ELR (cell line): ENCODE results near the gene CLIP1.
"Not testable (repeated sequence)": the region's sequence is repeated elsewhere in the genome, so short reads cannot be mapped to it uniquely, and the experiment has no call there.

Experiments
- DNase-seq: peaks from one replicate; pipeline ENCODE4 v3.0.0-alpha.2; 2015; ENCODE audit warnings: low read depth

CLIP1 gene

DNA sequence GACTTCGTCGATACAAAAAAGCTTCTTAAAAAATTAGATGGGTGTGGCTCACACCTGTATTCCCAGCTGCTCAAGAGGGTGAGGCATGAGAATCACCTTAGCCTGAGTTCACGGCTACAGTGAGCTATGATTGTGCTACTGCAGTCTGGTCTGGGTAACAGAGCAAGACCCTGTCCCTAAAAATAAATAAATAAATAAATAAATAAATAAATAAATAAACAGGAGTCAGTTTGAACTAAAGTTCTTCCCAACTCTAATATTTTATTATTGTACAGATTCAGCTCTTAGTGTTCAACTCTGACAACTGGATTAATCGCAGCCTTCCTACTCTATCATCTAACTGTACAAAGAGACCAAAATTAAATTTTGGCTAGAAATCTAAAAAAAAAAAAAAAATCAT, 12.7 kb upstream of the CLIP1 start:
- DNase-seq, result no peak

DNA sequence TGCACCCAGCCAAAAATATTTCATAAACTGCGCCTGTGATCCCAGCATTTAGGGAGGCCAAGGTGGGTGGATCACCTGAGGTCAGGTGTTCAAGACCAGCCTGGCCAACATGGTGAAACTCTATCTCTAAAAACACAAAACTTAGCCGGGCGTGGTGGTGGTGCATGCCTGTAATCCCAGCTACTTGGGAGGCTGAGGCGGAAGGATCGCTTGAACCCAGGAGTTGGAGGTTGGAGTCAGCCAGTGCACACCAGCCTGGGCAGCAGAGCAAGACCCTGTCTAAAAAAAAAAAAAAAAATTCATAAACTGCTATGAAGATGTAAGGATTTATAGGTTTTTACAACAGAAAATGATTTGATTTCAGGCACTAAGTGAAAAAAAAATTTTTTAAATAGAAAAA, 6.6 kb upstream of the CLIP1 start:
- DNase-seq, result not testable (repeated sequence)

DNA sequence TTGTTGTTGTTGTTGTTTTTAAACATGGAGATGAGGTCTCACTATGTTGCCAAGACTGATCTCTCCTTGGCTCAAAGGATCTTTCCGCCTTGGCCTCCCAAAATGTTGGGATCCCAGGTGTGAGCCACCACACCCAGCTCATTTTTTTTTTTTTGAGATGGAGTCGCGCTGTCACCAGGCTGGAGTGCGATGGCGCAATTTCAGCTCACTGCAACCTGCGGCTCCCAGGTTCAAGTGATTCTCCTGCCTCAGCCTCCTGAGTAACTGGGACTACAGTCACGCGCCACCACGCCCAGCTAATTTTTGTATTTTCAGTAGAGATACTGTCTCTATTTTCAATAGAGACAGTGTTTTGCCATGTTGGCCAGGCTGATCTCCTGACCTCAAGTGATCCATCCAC, 4.9 kb upstream of the CLIP1 start:
- DNase-seq, result no peak

DNA sequence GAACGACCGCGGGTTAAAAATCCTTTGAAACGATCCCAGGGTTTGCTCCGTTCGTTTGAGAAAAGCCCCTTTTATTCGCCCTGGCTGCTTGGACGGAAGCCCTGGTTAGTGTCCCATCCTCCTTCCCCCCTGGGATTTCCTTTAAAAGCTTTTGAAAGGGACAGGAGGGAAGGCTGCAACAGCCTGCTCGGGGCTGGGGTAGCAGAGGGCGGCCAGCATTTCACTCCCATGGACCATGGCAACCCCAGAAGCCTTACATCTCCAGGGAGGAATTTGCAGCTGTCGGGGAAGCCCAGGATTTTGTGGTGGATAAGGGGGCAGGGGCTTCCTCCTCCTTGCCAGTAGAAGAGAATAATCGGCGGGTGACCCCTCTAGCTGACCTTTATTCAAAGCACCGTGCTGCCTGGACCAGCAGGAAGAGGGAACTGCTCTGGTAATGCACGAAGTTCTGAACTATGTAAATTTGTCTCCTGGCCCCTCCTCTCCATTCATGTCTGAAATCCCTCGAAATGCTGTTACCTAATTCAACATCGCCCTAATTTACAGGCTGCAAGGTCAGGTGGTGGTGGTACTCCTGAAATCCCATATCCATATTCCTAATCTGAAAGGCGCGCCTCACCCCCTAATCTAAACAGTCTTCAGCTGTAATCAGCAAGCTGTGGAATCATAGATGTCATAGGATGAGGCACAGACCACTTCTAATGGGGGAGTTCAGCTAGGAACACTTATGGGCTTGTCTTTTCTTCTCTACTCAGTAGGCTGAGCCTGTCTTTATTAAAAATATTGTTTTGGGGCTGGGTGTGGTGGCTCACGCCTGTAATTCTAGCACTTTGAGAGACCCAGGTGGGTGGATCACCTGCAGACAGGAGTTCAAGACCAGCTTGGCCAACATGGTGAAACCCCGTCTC, 1.0 kb upstream of the CLIP1 start:
- peak; percentile 56 for DNase-seq

DNA sequence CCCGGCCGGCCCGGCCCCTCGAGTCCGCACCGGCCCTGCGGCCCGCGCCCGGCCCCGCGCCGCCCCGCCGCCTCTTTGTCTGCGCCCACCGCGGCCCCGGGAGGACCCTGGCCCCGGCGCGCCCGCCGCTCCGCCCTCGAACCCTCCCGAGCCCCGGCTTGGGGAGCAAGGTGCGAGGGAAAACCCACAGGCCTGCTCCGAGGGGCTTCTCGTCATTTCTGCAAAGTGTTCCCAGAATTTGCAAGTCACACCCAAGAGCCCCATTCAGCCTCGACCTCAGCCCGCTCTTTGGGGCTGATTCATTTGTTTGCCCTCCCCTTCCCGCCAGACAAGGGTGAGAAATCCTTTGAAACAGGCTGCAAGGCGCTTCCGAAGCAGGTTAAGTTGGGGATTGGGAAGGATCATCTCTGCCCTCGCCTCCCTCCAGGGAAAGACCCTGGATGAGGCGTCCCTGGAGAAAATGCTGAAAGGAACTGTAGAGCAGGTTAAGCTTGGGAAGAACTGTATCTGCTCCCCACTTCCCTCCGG, 325 bp upstream of the CLIP1 start:
- DNase-seq, result peak; percentile 81

DNA sequence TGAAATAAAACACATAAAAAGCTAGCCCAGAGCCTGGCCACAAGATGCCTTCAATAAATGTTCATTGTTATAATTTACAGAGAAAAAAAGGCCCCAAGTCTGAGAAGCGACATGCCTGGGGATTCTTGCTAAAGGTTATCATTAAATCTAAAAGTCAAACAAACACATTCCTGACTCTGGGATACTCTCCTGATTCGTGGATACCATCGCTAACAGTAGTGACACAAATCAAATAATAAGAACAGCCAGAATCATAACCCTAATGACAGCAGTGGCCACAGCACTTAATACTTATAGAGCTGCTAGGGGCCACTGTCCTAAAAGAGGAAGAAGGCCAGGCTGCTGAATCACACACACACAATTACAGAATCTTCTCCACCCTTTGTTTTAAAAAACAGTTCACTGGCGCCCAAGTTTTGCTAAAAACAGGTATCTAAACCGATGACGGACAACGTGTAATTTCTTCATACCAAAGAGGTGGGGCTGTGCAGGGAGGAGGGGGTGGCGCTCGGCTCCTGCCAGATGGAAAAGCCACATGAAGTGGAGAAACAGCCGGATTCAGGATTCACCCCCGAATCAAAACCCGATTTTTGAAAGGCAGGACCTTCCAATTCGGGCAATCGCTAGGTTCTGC, 1.2 kb downstream of the CLIP1 start:
- peak; percentile 65 for DNase-seq

DNA sequence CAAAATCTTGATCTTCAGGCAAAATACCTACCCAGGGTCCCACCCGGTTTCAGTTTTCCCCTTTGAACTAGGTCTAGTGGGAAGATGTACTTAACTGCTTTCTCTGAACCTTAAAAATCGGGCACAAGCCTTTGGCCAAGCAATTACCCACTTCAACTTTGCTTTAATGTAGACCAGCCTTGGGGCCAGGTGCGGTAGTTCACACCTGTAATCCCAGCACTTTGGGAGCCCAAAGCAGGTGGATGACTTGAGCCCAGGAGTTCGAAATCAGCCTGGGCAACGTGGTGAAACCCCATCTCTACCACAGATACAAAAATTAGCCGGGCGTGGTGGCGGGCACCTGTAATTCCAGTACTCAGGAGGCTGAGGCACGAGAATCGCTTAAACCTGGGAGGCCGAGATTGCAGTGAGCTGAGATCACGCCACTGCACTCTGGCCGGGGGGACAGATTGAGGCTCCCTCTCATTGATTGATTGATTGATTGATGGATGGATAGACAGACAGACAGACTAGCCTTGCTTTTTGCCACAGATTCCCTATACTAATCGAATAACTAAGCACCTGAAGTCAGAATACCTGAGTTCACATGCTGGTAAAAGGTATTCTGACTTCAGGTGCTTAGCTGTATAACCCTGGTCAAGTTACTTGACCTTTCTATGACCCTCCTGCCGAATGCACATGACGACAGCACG, 1.9 kb downstream of the CLIP1 start:
- DNase-seq, result no peak

DNA sequence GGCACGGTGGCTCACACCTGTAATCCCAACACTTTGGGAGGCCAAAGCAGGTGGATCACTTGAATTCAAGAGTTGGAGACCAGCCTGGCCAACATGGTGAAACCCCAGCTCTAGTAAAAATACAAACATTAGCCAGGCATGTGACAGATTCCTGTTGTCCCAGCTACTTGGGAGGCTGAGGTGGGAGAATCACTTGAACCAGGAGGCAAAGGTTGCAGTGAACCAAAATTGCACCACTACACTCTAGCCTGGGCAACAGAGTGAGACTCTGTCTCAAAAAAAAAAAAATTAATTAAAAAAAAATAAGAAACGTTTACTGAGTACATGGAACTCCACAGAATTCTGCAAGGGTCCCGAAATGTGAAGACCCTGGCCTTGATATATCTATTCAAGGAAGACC, 3.4 kb downstream of the CLIP1 start:
- not testable (repeated sequence) for DNase-seq

DNA sequence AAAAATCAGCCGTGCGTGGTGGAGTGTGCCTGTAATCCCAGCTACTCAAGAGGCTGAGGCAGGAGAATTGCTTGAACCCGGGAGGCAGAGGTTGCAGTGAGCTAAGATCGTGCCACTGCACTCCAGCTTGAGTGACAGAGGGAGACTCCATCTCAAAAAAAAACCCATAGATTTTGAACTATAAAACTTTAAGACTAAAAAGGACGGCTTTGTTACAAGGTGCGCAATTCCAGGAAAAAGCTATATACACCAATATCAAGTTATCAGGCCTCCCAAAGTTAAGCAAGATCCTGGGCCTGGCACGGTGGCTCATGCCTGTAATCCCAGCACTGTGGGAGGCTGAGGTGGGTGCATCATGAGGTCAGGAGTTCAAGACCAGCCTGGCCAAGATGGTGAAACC, 6.8 kb downstream of the CLIP1 start:
- not testable (repeated sequence) for DNase-seq

DNA sequence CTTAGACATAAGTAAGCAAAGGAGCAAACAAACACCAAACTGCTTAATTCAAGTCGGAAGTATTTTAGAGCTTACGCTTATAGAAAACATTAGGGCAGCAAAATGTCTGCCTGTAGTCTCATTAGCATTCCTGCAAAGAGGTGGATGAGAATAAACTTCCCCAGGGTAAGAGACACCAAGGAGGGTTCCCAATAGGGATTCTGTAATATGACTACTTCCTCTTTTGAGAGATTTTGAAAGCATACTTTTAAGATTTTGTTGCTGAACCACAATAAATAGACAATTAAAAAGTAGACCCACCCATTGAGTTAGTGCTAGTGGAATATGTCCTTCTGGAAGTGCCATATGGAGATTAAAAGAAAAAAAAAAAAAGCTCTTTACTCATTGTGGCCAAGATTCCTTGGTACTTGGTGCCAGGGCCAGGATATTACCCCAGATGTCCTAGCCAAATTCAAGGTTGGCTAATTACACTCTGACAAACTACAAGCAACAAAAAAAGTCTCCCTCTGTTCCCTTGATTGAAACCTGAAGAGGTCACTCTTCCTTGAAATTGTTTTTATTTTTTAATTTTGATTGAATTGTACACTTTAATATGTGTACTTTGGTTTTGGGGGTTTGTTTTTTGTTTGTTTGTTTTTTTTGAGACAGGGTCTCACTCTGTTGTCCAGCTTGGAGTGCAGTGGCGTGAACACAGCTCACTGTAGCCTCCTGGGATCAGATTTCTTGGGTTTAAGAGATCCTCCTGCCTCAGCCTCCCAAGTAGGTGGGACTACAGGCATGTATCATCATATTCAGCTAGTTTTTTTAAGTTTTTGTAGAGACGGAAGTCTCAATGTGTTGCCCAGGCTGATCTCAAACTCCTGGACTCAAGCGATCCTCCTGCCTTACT, 8.7 kb downstream of the CLIP1 start:
- DNase-seq, result no peak

DNA sequence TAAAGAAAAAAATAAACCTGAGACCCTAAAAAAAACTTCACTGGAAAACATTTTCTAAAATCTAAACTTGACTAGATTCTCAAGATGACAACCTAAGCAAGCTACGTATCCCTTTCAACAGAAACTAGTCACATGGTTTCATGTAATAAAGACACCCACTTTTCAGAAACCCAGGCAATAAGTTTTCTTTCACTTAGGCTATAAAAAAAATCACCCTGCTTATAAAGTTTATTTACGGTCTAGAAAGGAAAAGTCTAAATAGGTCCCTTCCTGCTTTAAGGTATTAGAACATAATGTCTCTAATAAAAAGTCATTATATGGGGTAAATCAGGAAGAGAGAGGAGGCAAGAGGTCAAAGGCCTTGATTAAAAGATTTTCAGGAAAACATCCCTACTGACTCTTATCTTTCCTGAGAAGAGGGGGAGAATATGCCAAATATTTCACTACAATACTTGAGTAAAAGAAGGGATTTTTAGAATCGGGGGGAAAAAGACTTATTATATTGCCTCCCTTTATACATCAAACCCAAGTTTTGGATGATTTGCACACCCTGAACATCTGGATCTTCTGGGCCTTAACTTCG, 9.5 kb downstream of the CLIP1 start:
- no peak for DNase-seq

DNA sequence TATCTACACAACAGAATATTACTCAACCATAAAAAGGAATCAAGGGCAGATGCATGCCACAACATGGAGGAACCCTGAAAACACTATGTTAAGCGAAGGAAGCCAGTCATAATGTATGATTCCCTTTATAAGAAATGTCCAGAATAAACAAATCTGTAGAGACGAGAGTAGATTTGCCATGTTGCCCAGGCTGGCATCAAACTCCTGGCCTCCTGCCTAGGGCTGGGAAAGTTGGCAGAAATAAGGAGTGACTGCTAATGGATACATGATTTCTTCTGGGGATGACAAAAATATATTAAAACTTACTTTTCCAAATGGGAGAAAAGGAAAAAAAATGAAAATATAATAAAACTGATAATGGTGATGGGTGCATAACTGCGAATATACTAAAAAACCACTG, 10.9 kb downstream of the CLIP1 start:
- DNase-seq, result no peak

DNA sequence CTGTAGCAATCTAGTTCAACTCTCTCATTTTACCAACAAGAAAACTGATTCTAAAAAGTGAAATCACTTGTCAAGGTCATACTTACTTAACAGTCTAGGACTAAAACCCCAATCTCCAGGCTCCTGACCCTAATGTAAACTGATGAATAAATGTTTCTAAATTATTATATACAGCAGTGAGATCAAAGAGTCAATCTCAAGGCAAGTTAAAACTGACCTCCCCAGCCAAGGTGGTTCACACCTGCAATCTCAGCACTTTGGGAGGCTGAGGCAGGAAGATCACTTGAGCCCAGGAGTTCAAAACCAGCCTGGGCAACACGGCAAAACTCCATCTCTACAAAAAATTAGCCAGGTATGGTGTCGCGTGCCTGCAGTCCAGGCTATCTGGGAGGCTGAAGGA, 15.3 kb downstream of the CLIP1 start:
- no peak for DNase-seq

DNA sequence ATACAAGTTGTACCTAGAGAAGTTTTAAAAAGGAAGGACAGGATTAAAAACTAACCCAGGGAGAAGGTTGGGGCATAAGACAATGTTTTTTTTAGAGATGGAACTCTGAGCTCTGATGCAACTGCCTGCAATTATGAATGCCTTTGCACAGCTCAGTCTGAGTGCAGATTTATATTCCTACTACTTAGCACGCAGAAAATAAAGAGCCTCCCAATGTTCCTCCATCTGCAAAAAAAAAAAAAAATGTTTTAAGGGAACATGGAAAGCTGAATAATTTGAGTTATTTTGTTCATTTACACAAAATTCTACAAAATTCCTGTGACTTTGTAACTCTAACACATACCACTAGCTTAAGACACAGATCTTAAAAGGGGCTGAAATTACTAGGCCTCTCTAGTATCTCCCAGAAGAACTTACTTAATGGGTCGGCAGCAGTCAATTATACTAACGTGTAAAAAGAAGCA, 15.7 kb downstream of the CLIP1 start:
- peak; percentile 22 for DNase-seq

DNA sequence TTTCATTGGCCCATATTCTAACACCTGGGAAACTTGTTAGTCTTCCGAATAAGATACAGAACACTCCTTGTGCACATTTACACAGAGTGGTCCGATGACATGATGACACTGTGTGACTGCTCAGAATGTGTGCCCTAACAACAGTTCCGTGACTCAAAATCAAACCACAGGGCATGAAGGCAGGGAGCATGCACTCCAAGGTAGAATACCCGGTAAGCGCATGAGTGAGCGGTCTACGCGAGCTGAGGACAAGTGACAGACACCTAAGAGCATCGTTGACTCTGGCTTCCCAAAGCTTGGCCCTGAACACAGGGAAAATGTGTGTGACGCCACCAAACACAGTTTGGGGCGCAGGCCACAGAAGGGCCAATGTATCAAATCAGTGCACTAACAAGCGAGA, 18.6 kb downstream of the CLIP1 start:
- DNase-seq, result no peak

DNA sequence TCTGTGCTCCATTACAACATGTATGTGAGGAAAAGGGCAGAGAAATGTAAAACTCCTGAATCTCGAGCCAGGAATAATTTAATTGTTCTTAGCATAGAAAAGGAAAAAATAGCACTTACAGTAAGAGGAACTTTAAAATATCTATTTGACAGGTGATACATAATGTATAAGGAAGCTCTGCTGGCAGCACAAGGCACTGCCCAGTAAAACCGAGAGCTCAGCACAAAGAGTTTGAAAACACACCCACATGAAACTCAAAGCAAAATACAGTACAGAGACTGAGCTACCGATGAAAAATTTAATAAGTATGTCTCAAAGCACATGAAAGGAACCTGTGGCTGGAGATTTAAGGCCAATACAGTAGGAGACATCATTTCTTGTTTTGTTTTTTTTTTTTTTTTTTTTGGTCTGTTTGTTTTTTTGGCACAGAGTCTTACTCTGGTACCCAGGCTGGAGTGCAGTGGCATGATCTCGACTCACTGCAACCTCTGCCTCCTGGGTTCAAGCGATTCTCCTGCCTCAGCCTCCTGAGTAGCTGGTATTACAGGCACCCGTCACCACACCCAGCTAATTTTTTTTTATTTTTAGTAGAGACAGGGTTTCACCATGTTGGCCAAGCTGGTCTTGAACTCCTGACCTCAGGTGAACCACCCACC, 19.2 kb downstream of the CLIP1 start:
- no peak for DNase-seq

DNA sequence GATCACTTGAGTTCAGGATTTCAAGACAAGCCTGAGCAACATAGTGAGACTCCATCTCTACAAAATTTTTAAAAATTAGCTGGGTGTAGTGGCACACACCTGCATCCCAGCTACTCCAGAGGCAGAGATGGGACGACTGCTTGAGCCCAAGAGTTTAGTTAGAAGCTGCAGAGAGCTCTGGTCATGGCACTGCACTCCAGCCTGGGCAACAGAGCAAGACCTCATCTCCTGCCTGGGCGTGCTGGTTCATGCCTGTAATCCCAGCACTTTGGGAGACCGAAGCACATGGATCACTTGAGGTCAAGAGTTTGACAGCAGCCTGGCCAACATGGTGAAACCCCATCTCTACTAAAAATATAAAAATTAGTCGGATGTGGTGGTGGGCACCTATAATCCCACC, 20.2 kb downstream of the CLIP1 start:
- DNase-seq, result no peak

DNA sequence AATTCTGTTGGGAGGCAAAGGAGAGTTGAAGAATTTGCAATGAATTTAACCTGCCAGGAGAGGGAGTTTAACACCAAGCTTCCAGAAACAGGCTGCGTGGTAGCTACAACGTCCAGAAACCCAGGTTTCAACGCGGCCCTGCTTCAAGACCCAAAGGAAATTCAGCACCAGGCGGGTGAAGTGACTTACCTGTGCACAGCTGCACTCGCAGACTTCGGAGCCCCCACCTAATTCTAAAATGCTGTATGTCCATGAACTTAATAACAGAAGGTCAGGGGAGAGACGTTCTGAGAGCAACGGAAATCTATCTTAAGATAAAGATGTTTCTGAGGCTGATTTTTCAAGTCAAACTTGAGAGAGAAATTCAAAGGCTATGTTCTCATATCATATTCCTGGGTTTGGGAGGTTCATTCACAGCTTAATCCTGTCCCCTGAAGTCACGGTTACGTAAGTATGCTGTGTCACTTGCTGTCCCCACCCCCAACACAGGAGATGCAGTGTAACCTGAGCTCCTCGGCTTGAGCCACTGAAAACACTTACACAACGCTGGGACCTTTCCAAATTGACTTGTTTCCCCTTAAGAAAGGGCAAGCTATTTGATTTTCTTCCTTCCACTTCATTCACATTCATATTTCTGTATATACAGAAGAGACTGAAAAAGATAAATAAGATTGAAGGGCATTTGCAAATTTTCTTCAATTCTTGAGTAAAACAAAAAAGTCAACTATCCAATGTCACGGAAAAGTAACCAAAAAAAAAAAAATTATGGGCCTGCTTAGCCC, 22.7 kb downstream of the CLIP1 start:
- peak; percentile 93 for DNase-seq

DNA sequence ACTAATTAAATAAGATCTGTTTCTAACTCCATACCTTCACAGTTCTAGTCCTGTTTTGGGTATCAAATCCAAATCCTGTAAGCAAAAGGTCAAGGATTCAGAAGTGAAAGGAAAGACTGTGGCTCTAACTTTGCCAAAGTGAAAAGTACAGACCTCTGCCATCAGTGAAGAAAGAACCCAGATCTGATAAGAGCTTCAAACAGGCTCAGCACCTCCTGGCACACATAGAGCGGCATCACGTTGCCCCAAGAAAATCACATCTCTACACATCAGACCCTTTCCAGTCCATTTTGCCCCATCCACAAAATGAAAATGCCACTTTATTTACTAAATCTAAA, 23.2 kb downstream of the CLIP1 start:
- DNase-seq, result no peak

DNA sequence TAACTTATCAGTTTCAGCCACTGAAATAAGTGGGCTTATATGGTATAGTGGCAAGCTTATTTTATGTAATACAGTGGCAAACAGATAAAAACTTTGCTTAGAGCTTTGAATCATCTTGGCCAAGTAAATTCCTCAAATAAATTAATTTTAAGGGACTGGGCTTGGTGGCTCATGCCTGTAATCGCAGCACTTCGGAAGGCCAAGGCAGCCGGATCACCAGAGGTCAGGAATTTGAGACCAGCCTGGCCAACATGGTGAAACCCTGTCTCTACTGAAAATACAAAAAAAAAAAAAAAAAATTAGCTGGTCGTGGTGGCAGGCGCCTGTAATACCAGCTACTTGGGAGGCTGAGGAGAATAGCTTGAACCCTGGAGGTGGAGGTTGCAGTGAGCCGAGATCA, 24.5 kb downstream of the CLIP1 start:
- not testable (repeated sequence) for DNase-seq
